GM19372 (cell line): ENCODE results near the gene TANGO6.
"Not testable (repeated sequence)": the region's sequence is repeated elsewhere in the genome, so short reads cannot be mapped to it uniquely, and the experiment has no call there.

ENCODE experiments used
- ATAC-seq: cut with Tn5 transposase; IDR thresholded peaks from one replicate; pipeline ENCODE4 v1.9.1; 2021; ENCODE audit warnings: mild to moderate bottlenecking, low read depth, moderate library complexity; ENCODE audit not compliant: unreplicated experiment

The TANGO6 gene

GRCh38 chr16:68954911-68955635 lies 111.7 kb downstream of the TANGO6 start:
- ATAC-seq, result no peak

GRCh38 chr16:68960910-68961309 lies 117.6 kb downstream of the TANGO6 start:
- no peak for ATAC-seq

GRCh38 chr16:68961778-68962402 lies 118.6 kb downstream of the TANGO6 start:
- no peak for ATAC-seq

- no peak for ATAC-seq
Observed at GRCh38 chr16:68969338-68969737, 126.0 kb downstream of the TANGO6 start.

GRCh38 chr16:68972013-68972412 lies 128.7 kb downstream of the TANGO6 start:
- ATAC-seq, result no peak

GRCh38 chr16:68972720-68973119 lies 129.4 kb downstream of the TANGO6 start:
- ATAC-seq, result no peak

GRCh38 chr16:68973611-68974120 lies 130.3 kb downstream of the TANGO6 start:
- ATAC-seq, result no peak

- ATAC-seq, result no peak
Observed at GRCh38 chr16:68978303-68978954, 135.1 kb downstream of the TANGO6 start.

GRCh38 chr16:68980695-68981315 lies 137.5 kb downstream of the TANGO6 start:
- no peak for ATAC-seq

GRCh38 chr16:68981971-68982370 lies 138.6 kb downstream of the TANGO6 start:
- ATAC-seq, result no peak

- ATAC-seq, result no peak
Observed at GRCh38 chr16:68984467-68984866, 141.1 kb downstream of the TANGO6 start.

- ATAC-seq, result no peak
Observed at GRCh38 chr16:68985268-68985667, 141.9 kb downstream of the TANGO6 start.

- ATAC-seq, result no peak
Observed at GRCh38 chr16:68985855-68986254, 142.5 kb downstream of the TANGO6 start.

GRCh38 chr16:68987734-68988457 lies 144.6 kb downstream of the TANGO6 start:
- no peak for ATAC-seq

GRCh38 chr16:68990172-68990845 lies 147.0 kb downstream of the TANGO6 start:
- ATAC-seq, result not testable (repeated sequence)

GRCh38 chr16:68991075-68991474 lies 147.7 kb downstream of the TANGO6 start:
- no peak for ATAC-seq

- no peak for ATAC-seq
Observed at GRCh38 chr16:68992521-68992920, 149.2 kb downstream of the TANGO6 start.

GRCh38 chr16:68993456-68993855 lies 150.1 kb downstream of the TANGO6 start:
- no peak for ATAC-seq

GRCh38 chr16:68993885-68994284 lies 150.6 kb downstream of the TANGO6 start:
- no peak for ATAC-seq

- no peak for ATAC-seq
Observed at GRCh38 chr16:68994324-68994723, 151.0 kb downstream of the TANGO6 start.
